ENCODE data around the gene MSTN.

GRCh38 chr2:190084704-190085103 is 22.2 kb upstream of the MSTN start:
- TF ChIP-seq CTCF (conservative IDR thresholded peaks at IDR 0.05; ENCODE audit: low read depth, low read length) = no peak
- no peak for TF ChIP-seq EZH2 (IDR thresholded peaks at IDR 0.05; ENCODE audit: borderline replicate concordance, low read depth, low read length, poor library complexity, severe bottlenecking)
